HCT116 (cell line): Measurements from ENCODE around the gene ANO10. TPM values are rescaled to one million over a fixed set of nuclear protein-coding genes. Genes with fewer than 3 reads are reported as not detected.

Experiments used
- ATAC-seq: fragments of 200-7000 bp; cut with Tn5 transposase; 2 replicates; pipeline ENCODE4 v1.9.1; 2020; ENCODE audit warnings: mild to moderate bottlenecking, moderate library complexity
- BruUV-seq: library from RNA; stranded (reverse); fragments of 400-500 nt; replicated peaks from 2 replicates; lab custom pipeline; 2021; lab: Mats Ljungman, UMichigan
- CTCF ChIA-PET: fragments of 300-600 bp; sonication (Branson Sonifier 250); formaldehyde crosslinking; loops from one replicate; lab custom pipeline; 2021; ENCODE audit warnings: antibody characterized with exemption; lab: Charles Lee
- POLR2A ChIA-PET: fragments of 300-600, 350-600 bp; sonication (Branson Sonifier 250); formaldehyde crosslinking; loops from one replicate; lab custom pipeline; 2021; ENCODE audit warnings: antibody characterized with exemption; lab: Charles Lee
- RAD21 ChIA-PET, 2 experiments: fragments of 300-600 bp; sonication (Branson Sonifier 250); formaldehyde crosslinking; loops; one replicate each; lab custom pipeline; 2023; ENCODE audit warnings: low total read pairs in 2 of 2; ENCODE audit not compliant: uncharacterized antibody in 2 of 2, unreplicated experiment in 2 of 2, low non-redundant PET in 1 of 2; lab: Charles Lee
- DNase-seq: peaks from one replicate; pipeline ENCODE4 v3.0.0-alpha.2; 2010; ENCODE audit warnings: low read depth, low spot score
- H2AFZ ChIP-seq: fragments of 200-600 bp; shearing (Covaris generic), sonication (generic); 2 replicates; pipeline ENCODE4 v1.6.1; 2017; ENCODE audit warnings: low read depth, mixed run types, mixed read lengths, antibody characterized with exemption, low read length; ENCODE audit not compliant: poor library complexity, severe bottlenecking
- H3K27ac ChIP-seq: 2 replicates; pipeline ENCODE4 v1.5.1; 2012; ENCODE audit warnings: low read depth, low read length
- H3K27me3 ChIP-seq: fragments of 200-600 bp; sonication (generic); 2 replicates; pipeline ENCODE4 v1.6.1; 2016; ENCODE audit warnings: mixed run types, low read length, mixed read lengths; ENCODE audit not compliant: insufficient read depth
- H3K36me3 ChIP-seq, 2 experiments: fragments of 200-500 bp in 1 of 2; fragments of 200-600 bp in 1 of 2; sonication (Bioruptor generic) in 1 of 2; sonication (generic) in 1 of 2; 2 replicates each; pipeline versions ENCODE4 v1.5.1 to v1.6.1; 2014 to 2016; ENCODE audit warnings: low read length in 2 of 2, inconsistent platforms in 1 of 2, mixed read lengths in 1 of 2, mixed run types in 1 of 2; ENCODE audit not compliant: insufficient read depth in 2 of 2, control insufficient read depth in 1 of 2
- H3K4me1 ChIP-seq, 2 experiments: fragments of 200-600 bp in 1 of 2; sonication (generic) in 1 of 2; 2 replicates each; pipeline versions ENCODE4 v1.5.1 to v1.6.1; 2012 to 2017; ENCODE audit warnings: low read length in 2 of 2, inconsistent platforms in 1 of 2, mild to moderate bottlenecking in 1 of 2, mixed read lengths in 1 of 2, mixed run types in 1 of 2, moderate library complexity in 1 of 2; ENCODE audit not compliant: insufficient read depth in 2 of 2, control insufficient read depth in 1 of 2
- H3K4me2 ChIP-seq: fragments of 200-600 bp; sonication (generic); 2 replicates; pipeline ENCODE4 v1.6.1; 2017; ENCODE audit warnings: mixed run types, low read length, mixed read lengths
- H3K4me3 ChIP-seq, 2 experiments: fragments of 200-600 bp in 1 of 2; sonication (generic) in 1 of 2; replicated peaks in 1 of 2; 2 replicates each; pipeline ENCODE4 v1.5.1; 2011 to 2016; ENCODE audit warnings: low read length in 2 of 2, control low read depth in 1 of 2, low read depth in 1 of 2, mild to moderate bottlenecking in 1 of 2, mixed read lengths in 1 of 2, mixed run types in 1 of 2
- H3K79me2 ChIP-seq: fragments of 200-600 bp; sonication (generic); 2 replicates; pipeline ENCODE4 v1.6.1; 2017; ENCODE audit warnings: mild to moderate bottlenecking, mixed run types, low read length, moderate library complexity, mixed read lengths; ENCODE audit not compliant: insufficient read depth
- H3K9ac ChIP-seq: fragments of 200-600 bp; sonication (generic); 2 replicates; pipeline ENCODE4 v1.6.1; 2016; ENCODE audit warnings: low read length, mixed read lengths
- H3K9me2 ChIP-seq: fragments of 200-600 bp; sonication (generic), shearing (Covaris generic); 2 replicates; pipeline ENCODE4 v1.6.1; 2017; ENCODE audit warnings: mixed run types, mild to moderate bottlenecking, moderate library complexity; ENCODE audit not compliant: insufficient read depth
- H3K9me3 ChIP-seq, 2 experiments: fragments of 200-500 bp in 1 of 2; fragments of 200-600 bp in 1 of 2; sonication (Bioruptor generic) in 1 of 2; sonication (generic) in 1 of 2; 2 replicates each; pipeline ENCODE4 v1.6.1; 2014 to 2017; ENCODE audit warnings: low read length in 2 of 2, mixed read lengths in 2 of 2, inconsistent platforms in 1 of 2, low read depth in 1 of 2, mild to moderate bottlenecking in 1 of 2, mixed run types in 1 of 2, moderate library complexity in 1 of 2; ENCODE audit not compliant: control insufficient read depth in 1 of 2, insufficient read depth in 1 of 2
- H4K20me1 ChIP-seq: fragments of 200-600 bp; sonication (generic), shearing (Covaris generic); 2 replicates; pipeline ENCODE4 v1.6.1; 2017; ENCODE audit warnings: mixed run types, mild to moderate bottlenecking, moderate library complexity; ENCODE audit not compliant: insufficient read depth
- ATF3 ChIP-seq: IDR thresholded peaks from 2 replicates; pipeline ENCODE4 v1.6.1; 2012
- CBX3 ChIP-seq: IDR thresholded peaks from 2 replicates; pipeline ENCODE4 v1.6.1; 2012; ENCODE audit warnings: low read depth
- CEBPB ChIP-seq: IDR thresholded peaks from 2 replicates; pipeline ENCODE4 v1.6.1; 2012; ENCODE audit warnings: low read depth
- CTCF ChIP-seq, 3 experiments: fragments of 200-600 bp in 1 of 3; sonication (generic) in 1 of 3; IDR thresholded peaks in 2 of 3; conservative IDR thresholded peaks in 1 of 3; 2 replicates each; pipeline ENCODE4 v1.5.1; 2012 to 2017; ENCODE audit warnings: low read depth in 2 of 3, low read length in 2 of 3, antibody characterized with exemption in 1 of 3, borderline replicate concordance in 1 of 3, control low read depth in 1 of 3, mild to moderate bottlenecking in 1 of 3, mixed read lengths in 1 of 3, mixed run types in 1 of 3, moderate library complexity in 1 of 3; ENCODE audit not compliant: insufficient read depth in 1 of 3
- ELF1 ChIP-seq: IDR thresholded peaks from 2 replicates; pipeline ENCODE4 v1.6.1; 2012; ENCODE audit warnings: low read depth, borderline replicate concordance
- EZH2phosphoT487 ChIP-seq: fragments of 200-600 bp; IDR thresholded peaks from 2 replicates; pipeline ENCODE4 v1.6.1; 2018; ENCODE audit warnings: antibody characterized with exemption, borderline replicate concordance
- JUND ChIP-seq: IDR thresholded peaks from 2 replicates; pipeline ENCODE4 v1.6.1; 2012
- POLR2AphosphoS5 ChIP-seq: IDR thresholded peaks from 2 replicates; pipeline ENCODE4 v1.6.1; 2011; ENCODE audit warnings: mild to moderate bottlenecking, low read depth, low read length, moderate library complexity
- RAD21 ChIP-seq: IDR thresholded peaks from 2 replicates; pipeline ENCODE4 v1.6.1; 2012; ENCODE audit warnings: low read depth, mild to moderate bottlenecking
- SIN3A ChIP-seq: IDR thresholded peaks from 2 replicates; pipeline ENCODE4 v1.6.1; 2012; ENCODE audit warnings: low read depth
- SP1 ChIP-seq: IDR thresholded peaks from 2 replicates; pipeline ENCODE4 v1.6.1; 2012; ENCODE audit warnings: low read depth
- SRF ChIP-seq: IDR thresholded peaks from 2 replicates; pipeline ENCODE4 v1.6.1; 2012; ENCODE audit warnings: low read depth
- TCF7L2 ChIP-seq: IDR thresholded peaks from 2 replicates; pipeline ENCODE4 v1.7.0; 2011; ENCODE audit warnings: borderline replicate concordance, inconsistent platforms; ENCODE audit not compliant: insufficient read depth, insufficient read length; ENCODE audit errors: extremely low read depth
- YY1 ChIP-seq: IDR thresholded peaks from 2 replicates; pipeline ENCODE4 v1.6.1; 2011; ENCODE audit warnings: low read length, low read depth, moderate library complexity, mild to moderate bottlenecking; ENCODE audit not compliant: insufficient replicate concordance; ENCODE audit errors: extremely low read depth
- ZBTB33 ChIP-seq: IDR thresholded peaks from 2 replicates; pipeline ENCODE4 v1.6.1; 2011; ENCODE audit warnings: mild to moderate bottlenecking, low read length, moderate library complexity; ENCODE audit not compliant: insufficient replicate concordance; ENCODE audit errors: extremely low read depth
- intact Hi-C: fragments of 100-400 bp; cut with micrococcal nuclease; formaldehyde crosslinking; loops from 2 replicates; pipeline ENCODE4 v1.10.0; 2022
- total RNA-seq: library from RNA; stranded (reverse); gene quantifications from one replicate; pipeline ENCODE4 v1.2.1, GENCODE V29; 2021; ENCODE audit not compliant: unreplicated experiment

The ANO10 gene
- total RNA-seq, 1 experiment from 2014 or later, result 13.3 TPM

GRCh38 chr3:43409506-43409905, 212.3 kb downstream of the ANO10 start (continued):
- TF ChIP-seq CEBPB (no peak), SIN3A (no peak), RAD21 (no peak)

DNA sequence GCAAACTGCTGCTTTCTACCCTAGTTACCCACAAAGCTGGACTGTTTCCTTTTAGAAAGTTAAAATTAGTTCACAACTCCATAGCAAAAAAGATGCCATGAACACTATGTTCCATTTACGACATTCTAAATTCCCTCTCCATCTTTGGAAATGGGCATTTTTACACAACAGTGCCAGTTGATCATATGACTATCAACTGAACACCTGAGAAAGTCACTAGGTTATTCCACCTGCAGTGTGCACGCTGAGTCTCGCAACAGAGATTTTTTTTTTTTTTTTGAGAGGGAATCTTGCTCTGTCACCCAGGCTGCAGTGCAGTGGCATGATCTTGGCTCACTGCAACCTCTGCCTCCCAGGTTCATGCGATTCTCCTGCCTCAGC, 215.2 kb downstream of the ANO10 start:
- no peaks in the 10 kb centered on the region for H3K9me2 ChIP-seq
- BruUV-seq, result no TSS peak
- H3K4me3 ChIP-seq, result no peak overlapping the region
- H3K4me2 ChIP-seq, result no peak overlapping the region
- no peaks in the 10 kb centered on the region for H3K4me1 ChIP-seq
- no peak overlapping the region for H3K9ac ChIP-seq
- H4K20me1 ChIP-seq, result no peaks in the 10 kb centered on the region
- ChIA-PET CTCF (no interaction called here), RAD21 (no interaction called here), POLR2A (no interaction called here)
- no peaks in the 10 kb centered on the region for H3K79me2 ChIP-seq
- ATAC-seq (no peak), DNase-seq (no peak)
- no peaks in the 10 kb centered on the region for H3K27me3 ChIP-seq
- no peak for TF ChIP-seq SRF
- no peak overlapping the region for H2AFZ ChIP-seq
- intact Hi-C loops, result no loop called here
- H3K36me3 ChIP-seq, result no peaks in the 10 kb centered on the region
- no peak overlapping the region for H3K27ac ChIP-seq
- no peaks in the 10 kb centered on the region for H3K9me3 ChIP-seq

DNA sequence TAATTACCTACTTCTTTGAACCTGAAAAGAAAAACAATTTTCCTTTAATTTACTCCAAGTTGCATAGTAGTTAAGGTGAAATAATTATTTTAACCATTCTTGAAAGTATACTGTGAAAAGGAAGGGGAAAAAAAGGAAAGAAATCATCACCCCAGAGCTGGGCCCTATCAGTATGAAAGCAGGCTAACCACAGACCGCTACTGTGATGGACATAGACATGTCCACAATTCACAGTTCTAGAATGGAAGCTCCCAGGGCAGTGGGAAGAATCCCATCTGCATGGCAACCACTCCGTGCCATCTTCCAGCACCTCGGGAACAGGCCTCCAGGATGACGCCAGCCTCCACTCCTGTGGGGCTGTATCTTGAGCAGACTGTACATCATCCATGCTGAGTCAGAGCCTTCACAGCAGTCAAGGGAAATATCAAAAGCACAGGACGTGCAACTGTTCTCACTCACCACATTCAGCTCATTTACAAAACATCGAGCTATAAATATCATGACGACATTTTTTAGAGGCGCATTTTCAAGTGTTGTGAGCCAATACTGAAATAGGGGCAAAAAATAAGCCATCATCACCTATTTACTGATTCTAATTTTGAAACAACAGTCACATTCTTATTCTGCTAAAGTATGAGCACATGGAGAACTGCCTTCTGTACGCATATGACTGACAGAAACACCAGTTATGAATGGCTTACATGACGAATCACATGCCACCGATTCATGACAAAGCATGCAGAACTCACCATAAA, 215.7 kb downstream of the ANO10 start:
- H4K20me1 ChIP-seq, result no peaks in the 10 kb centered on the region
- H3K4me1 ChIP-seq, result no peaks in the 10 kb centered on the region
- no TSS peak for BruUV-seq
- no peaks in the 10 kb centered on the region for H3K9me3 ChIP-seq
- no peak overlapping the region for H3K9ac ChIP-seq
- ATAC-seq, result no peak
- no peak overlapping the region for H3K4me2 ChIP-seq
- no peak overlapping the region for H2AFZ ChIP-seq
- ChIA-PET RAD21 (no interaction called here), CTCF (no interaction called here), POLR2A (no interaction called here)
- no peaks in the 10 kb centered on the region for H3K36me3 ChIP-seq
- H3K27me3 ChIP-seq, result no peaks in the 10 kb centered on the region
- H3K27ac ChIP-seq, result no peak overlapping the region
- H3K4me3 ChIP-seq, result no peak overlapping the region
- H3K79me2 ChIP-seq, result no peaks in the 10 kb centered on the region
- intact Hi-C loops, result no loop called here
- H3K9me2 ChIP-seq, result no peaks in the 10 kb centered on the region
- DNase-seq, result no peak
- TF ChIP-seq YY1, result no peak
- TF ChIP-seq SRF, result no peak
- no peak for TF ChIP-seq CEBPB
- TF ChIP-seq SP1, result no peak
- TF ChIP-seq POLR2AphosphoS5, result no peak
- TF ChIP-seq TCF7L2, result no peak
- no peak for TF ChIP-seq EZH2phosphoT487
- TF ChIP-seq ZBTB33, result no peak
- TF ChIP-seq JUND, result no peak
- no peak for TF ChIP-seq ATF3
- TF ChIP-seq ELF1, result no peak
- no peak for TF ChIP-seq CBX3
- no peak for TF ChIP-seq CTCF (IDR thresholded peaks at IDR 0.05 in 2 of 3, conservative IDR thresholded peaks at IDR 0.05 in 1 of 3; ENCODE audit: borderline replicate concordance in 1 of 3, insufficient read depth in 1 of 3, low read depth in 2 of 3, low read length in 2 of 3)
